ENCODE measurements around the gene CCNB2. TPM values are rescaled to one million over a fixed set of nuclear protein-coding genes. Genes with fewer than 3 reads are reported as not detected.

CCNB2 gene
- total and polyA plus RNA-seq, 8 donors, result 0.12 to 1.1 (median 0.28) TPM

- H3K4me1 ChIP-seq, result no peaks in the 10 kb centered on the region
- no peak overlapping the region for H3K4me3 ChIP-seq
- FAIRE-seq, result no peak
- DNase-seq, result no peak
- ATAC-seq, result no peak
- peaks cover 0 to 3% (median 3%) of the 10 kb centered on the region in 3 donors for H3K36me3 ChIP-seq
- TF ChIP-seq, protein P1, sequence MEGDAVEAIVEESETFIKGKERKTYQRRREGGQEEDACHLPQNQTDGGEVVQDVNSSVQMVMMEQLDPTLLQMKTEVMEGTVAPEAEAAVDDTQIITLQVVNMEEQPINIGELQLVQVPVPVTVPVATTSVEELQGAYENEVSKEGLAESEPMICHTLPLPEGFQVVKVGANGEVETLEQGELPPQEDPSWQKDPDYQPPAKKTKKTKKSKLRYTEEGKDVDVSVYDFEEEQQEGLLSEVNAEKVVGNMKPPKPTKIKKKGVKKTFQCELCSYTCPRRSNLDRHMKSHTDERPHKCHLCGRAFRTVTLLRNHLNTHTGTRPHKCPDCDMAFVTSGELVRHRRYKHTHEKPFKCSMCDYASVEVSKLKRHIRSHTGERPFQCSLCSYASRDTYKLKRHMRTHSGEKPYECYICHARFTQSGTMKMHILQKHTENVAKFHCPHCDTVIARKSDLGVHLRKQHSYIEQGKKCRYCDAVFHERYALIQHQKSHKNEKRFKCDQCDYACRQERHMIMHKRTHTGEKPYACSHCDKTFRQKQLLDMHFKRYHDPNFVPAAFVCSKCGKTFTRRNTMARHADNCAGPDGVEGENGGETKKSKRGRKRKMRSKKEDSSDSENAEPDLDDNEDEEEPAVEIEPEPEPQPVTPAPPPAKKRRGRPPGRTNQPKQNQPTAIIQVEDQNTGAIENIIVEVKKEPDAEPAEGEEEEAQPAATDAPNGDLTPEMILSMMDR (IDR thresholded peaks at IDR 0.05), result no peak
- H3K27me3 ChIP-seq, result no peaks in the 10 kb centered on the region
- H3K9me3 ChIP-seq, result no peaks in the 10 kb centered on the region
- no peak overlapping the region for H3K27ac ChIP-seq
- whole genome bisulfite sequencing, 2 donors, result 89 to 100% methylated on average over 2 of the region's 2 CpGs
- intact Hi-C loops (cut with DNase I), result no loop called here
Observed at GRCh38 chr15:59148153-59148833, 43.3 kb downstream of the CCNB2 start.

DNA sequence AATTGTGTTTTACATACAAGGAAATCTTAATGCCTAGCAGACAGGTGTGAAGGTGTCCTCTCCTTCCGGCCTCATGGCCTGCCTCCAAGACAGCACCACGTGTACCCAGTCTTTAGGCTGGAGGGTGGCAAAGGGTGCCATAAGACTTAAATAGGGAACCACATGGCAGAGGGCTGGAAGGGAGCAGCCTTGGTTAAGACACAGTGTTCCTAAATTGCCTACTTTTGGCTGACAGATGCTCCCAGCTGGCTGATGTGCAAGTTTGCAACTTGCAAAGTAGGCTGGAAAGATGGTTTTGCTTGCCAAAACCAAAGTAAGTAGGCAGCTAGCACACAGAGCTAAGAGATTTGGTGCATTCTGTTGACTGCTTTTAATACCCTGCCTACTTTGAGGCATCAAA, 45.2 kb downstream of the CCNB2 start:
- no peak for ATAC-seq
- intact Hi-C loops (cut with DNase I), result no loop called here
- Histone ChIP-seq H3K27ac (no peak overlapping the region), H3K36me3 (peaks cover 0 to 3% (median 0%) of the 10 kb centered on the region in 3 donors), H3K4me1 (no peaks in the 10 kb centered on the region), H3K4me3 (no peak overlapping the region), H3K27me3 (no peaks in the 10 kb centered on the region), H3K9me3 (no peaks in the 10 kb centered on the region)
- WGBS, 2 donors, result 72 to 84% methylated on average over 2 of the region's 2 CpGs
- no peak for FAIRE-seq
- peak in 1 of 6 donors; percentile 15 for DNase-seq
- TF ChIP-seq, protein P1 (IDR thresholded peaks at IDR 0.05), result no peak

GRCh38 chr15:59152694-59153450, 47.9 kb downstream of the CCNB2 start:
- peak in 1 of 4 donors; percentile 32 for ATAC-seq
- no peaks in the 10 kb centered on the region for H3K9me3 ChIP-seq

DNA sequence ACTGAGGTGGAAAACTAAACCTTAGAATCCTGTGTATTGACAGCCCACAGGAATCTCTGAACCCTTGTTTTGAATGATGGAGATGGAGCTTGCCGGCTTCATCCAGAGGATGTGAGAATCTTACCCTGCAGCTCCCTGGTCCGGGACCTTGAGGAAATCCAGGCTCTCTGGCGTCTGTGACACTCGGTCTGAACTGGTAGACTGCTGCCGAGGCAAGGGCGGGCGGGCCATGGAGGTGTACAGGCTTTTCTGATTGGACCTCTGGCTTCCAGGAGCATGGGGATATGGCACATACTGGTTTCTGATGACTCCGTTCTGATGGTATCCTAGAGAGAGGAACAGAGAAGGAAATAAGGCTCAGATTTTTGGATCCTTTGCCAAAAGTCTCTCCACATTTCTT, 48.5 kb downstream of the CCNB2 start:
- Histone ChIP-seq H3K4me1 (no peaks in the 10 kb centered on the region), H3K27ac (no peak overlapping the region), H3K27me3 (no peaks in the 10 kb centered on the region), H3K36me3 (peaks cover 0 to 8% (median 3%) of the 10 kb centered on the region in 3 donors), H3K4me3 (no peak overlapping the region), H3K9me3 (no peaks in the 10 kb centered on the region)
- no peak for ATAC-seq
- DNase-seq, result peak in 1 of 6 donors; percentile 17
- FAIRE-seq, result no peak
- WGBS, 2 donors, result 92 to 97% methylated on average over 8 of the region's 8 CpGs
- intact Hi-C loops (cut with DNase I), result no loop called here
- TF ChIP-seq, protein P1 (IDR thresholded peaks at IDR 0.05), result no peak

More at GRCh38 chr15:59152694-59153450, 47.9 kb downstream of the CCNB2 start:
- H3K4me3 ChIP-seq, result no peak overlapping the region
- intact Hi-C loops (cut with DNase I), result no loop called here
- H3K36me3 ChIP-seq, result peaks cover 0 to 6% (median 3%) of the 10 kb centered on the region in 3 donors
- FAIRE-seq (no peak), DNase-seq (peak in 1 of 6 donors; percentile 5)
- H3K4me1 ChIP-seq, result no peaks in the 10 kb centered on the region
- WGBS, 2 donors, result 89 to 92% methylated on average over 6 of the region's 6 CpGs
- H3K27me3 ChIP-seq, result no peaks in the 10 kb centered on the region
- TF ChIP-seq, protein P1 (IDR thresholded peaks at IDR 0.05), result no peak
- no peak overlapping the region for H3K27ac ChIP-seq
